Keratinocyte (primary cell): ENCODE measurements around the gene DYNLT2.

Experiments
- CTCF ChIP-seq, 3 experiments: IDR thresholded peaks in 1 of 3; conservative IDR thresholded peaks in 1 of 3; optimal IDR thresholded peaks in 1 of 3; 2 replicates in 2 of 3; 3 replicates in 1 of 3; pipeline versions ENCODE3 to v1.5.1; 2011; ENCODE audit warnings: low read length in 3 of 3, mild to moderate bottlenecking in 3 of 3, moderate library complexity in 2 of 3, control low read depth in 1 of 3, inconsistent platforms in 1 of 3; ENCODE audit not compliant: insufficient read depth in 2 of 3; ENCODE audit errors: extremely low read depth in 1 of 3
- EZH2 ChIP-seq: IDR thresholded peaks from one replicate; pipeline ENCODE4 v1.6.1; 2012; ENCODE audit warnings: inconsistent platforms, mild to moderate bottlenecking, low read length, moderate library complexity

- TF ChIP-seq CTCF (optimal IDR thresholded peaks at IDR 0.05 in 1 of 3, IDR thresholded peaks at IDR 0.05 in 1 of 3, conservative IDR thresholded peaks at IDR 0.05 in 1 of 3; ENCODE audit: extremely low read depth in 1 of 3, insufficient read depth in 2 of 3, low read length in 3 of 3) (no peak), EZH2 (no peak)
Measured at GRCh38 chr6:169798764-169799473, 47.5 kb upstream of the DYNLT2 start.
